PC-3 (cell line): ENCODE data around the gene MBNL1. TPM values are rescaled to one million over a fixed set of nuclear protein-coding genes. Genes with fewer than 3 reads are reported as not detected.
"Not testable (repeated sequence)": the region's sequence is repeated elsewhere in the genome, so short reads cannot be mapped to it uniquely, and the experiment has no call there.

Experiments
- ATAC-seq: fragments of 200-7000 bp; cut with Tn5 transposase; 2 replicates; pipeline ENCODE4 v1.9.1; 2020; ENCODE audit warnings: mild to moderate bottlenecking, moderate library complexity
- BruUV-seq: library from RNA; stranded (reverse); fragments of 400-500 nt; replicated peaks from 2 replicates; lab custom pipeline; 2021; lab: Mats Ljungman, UMichigan
- CTCF ChIA-PET: fragments of 300-600 bp; sonication (Branson Sonifier 250); formaldehyde crosslinking; loops from one replicate; lab custom pipeline; 2022; ENCODE audit warnings: antibody characterized with exemption; lab: Charles Lee
- POLR2A ChIA-PET: fragments of 300-600 bp; sonication (Branson Sonifier 250); formaldehyde crosslinking; loops from one replicate; lab custom pipeline; 2022; ENCODE audit warnings: antibody characterized with exemption; ENCODE audit not compliant: unreplicated experiment; lab: Charles Lee
- DNase-seq: peaks from one replicate; pipeline ENCODE4 v3.0.0-alpha.2; 2015
- H2AFZ ChIP-seq: fragments of 300-600 bp; sonication (generic); 2 replicates; pipeline ENCODE4 v1.6.0; 2016; ENCODE audit warnings: antibody characterized with exemption, low read length
- H3F3A ChIP-seq: fragments of 300-600 bp; sonication (generic); one replicate; pipeline ENCODE4 v1.6.0; 2017; ENCODE audit warnings: antibody characterized with exemption, low read length, control low read depth, mild to moderate bottlenecking; ENCODE audit not compliant: unreplicated experiment
- H3K27ac ChIP-seq: fragments of 300-600 bp; sonication (generic); 2 replicates; pipeline ENCODE4 v1.5.1; 2016; ENCODE audit warnings: mild to moderate bottlenecking, low read length
- H3K27me3 ChIP-seq: fragments of 300-600 bp; sonication (generic); 2 replicates; pipeline ENCODE4 v1.6.1; 2016; ENCODE audit warnings: low read length, mixed read lengths
- H3K36me3 ChIP-seq: fragments of 300-600 bp; sonication (generic); 2 replicates; pipeline ENCODE4 v1.6.1; 2016; ENCODE audit warnings: low read depth, mixed run types, low read length, mixed read lengths
- H3K4me1 ChIP-seq: fragments of 300-600 bp; sonication (generic); 2 replicates; pipeline ENCODE4 v1.5.1; 2016; ENCODE audit warnings: low read length; ENCODE audit not compliant: insufficient read depth
- H3K4me2 ChIP-seq: fragments of 300-600 bp; sonication (generic); 2 replicates; pipeline ENCODE4 v1.6.0; 2016; ENCODE audit warnings: low read length
- H3K4me3 ChIP-seq: fragments of 300-600 bp; sonication (generic); 2 replicates; pipeline ENCODE4 v1.5.1; 2016; ENCODE audit warnings: mild to moderate bottlenecking, low read length, mixed read lengths
- H3K79me2 ChIP-seq: fragments of 300-600 bp; sonication (generic); 2 replicates; pipeline ENCODE4 v1.6.1; 2017; ENCODE audit warnings: low read length, mixed read lengths
- H3K9ac ChIP-seq: fragments of 300-600 bp; sonication (generic); 2 replicates; pipeline ENCODE4 v1.6.0; 2016; ENCODE audit warnings: mild to moderate bottlenecking, low read length
- H3K9me2 ChIP-seq: fragments of 300-600 bp; sonication (generic); replicated peaks from 2 replicates; pipeline ENCODE4 v1.6.1; 2016; ENCODE audit warnings: mixed run types, low read length, mixed read lengths
- H3K9me3 ChIP-seq: fragments of 300-600 bp; sonication (generic); 2 replicates; pipeline ENCODE4 v1.6.1; 2016; ENCODE audit warnings: low read length, mixed read lengths
- H4K20me1 ChIP-seq: fragments of 300-600 bp; sonication (generic); 2 replicates; pipeline ENCODE4 v1.6.1; 2016; ENCODE audit warnings: low read length, mixed read lengths
- CTCF ChIP-seq: fragments of 300-600 bp; sonication (generic); conservative IDR thresholded peaks from 2 replicates; pipeline ENCODE4 v1.5.1; 2017; ENCODE audit warnings: antibody characterized with exemption, low read depth, mild to moderate bottlenecking, low read length
- EZH2 ChIP-seq: fragments of 300-600 bp; sonication (generic); IDR thresholded peaks from one replicate; pipeline ENCODE4 v1.6.1; 2017; ENCODE audit warnings: antibody characterized with exemption, mild to moderate bottlenecking, low read length; ENCODE audit not compliant: unreplicated experiment
- EZH2phosphoT487 ChIP-seq: fragments of 300-600 bp; sonication (generic); IDR thresholded peaks from 2 replicates; pipeline ENCODE4 v1.6.1; 2018; ENCODE audit warnings: mild to moderate bottlenecking, antibody characterized with exemption, low read length, borderline replicate concordance
- intact Hi-C: fragments of 100-400 bp; cut with micrococcal nuclease; formaldehyde crosslinking; loops from 2 replicates; pipeline ENCODE4 v1.9.0; 2023
- total RNA-seq: library from RNA; depleted of rRNA; stranded (reverse); fragments of >200 nt; gene quantifications from 2 replicates; pipeline ENCODE4 v1.2.3, GENCODE V29; 2014

Gene MBNL1
- total RNA-seq, 1 experiment from 2014 or later: 161 TPM

GRCh38 chr3:152335273-152335672, 66.5 kb downstream of the MBNL1 start:
- Histone ChIP-seq H3K36me3 (peaks cover 8% of the 10 kb centered on the region), H3K9me3 (no peaks in the 10 kb centered on the region), H3K4me1 (peaks cover 26% of the 10 kb centered on the region), H3K9ac (no peak overlapping the region), H3K27me3 (no peaks in the 10 kb centered on the region), H3F3A (no peaks in the 10 kb centered on the region), H2AFZ (no peak overlapping the region), H3K27ac (no peak overlapping the region), H3K79me2 (peaks cover 88% of the 10 kb centered on the region), H3K4me2 (no peak overlapping the region), H3K9me2 (no peaks in the 10 kb centered on the region), H3K4me3 (no peak overlapping the region), H4K20me1 (no peaks in the 10 kb centered on the region)
- TF ChIP-seq CTCF: no peak
- no peak for TF ChIP-seq EZH2
- no peak for TF ChIP-seq EZH2phosphoT487
- no peak for ATAC-seq
- no peak for DNase-seq
- ChIA-PET POLR2A (no interaction called here), CTCF (no interaction called here)
- no TSS peak for BruUV-seq
- intact Hi-C loops: no loop called here

- H3K27ac ChIP-seq, H3K4me1 ChIP-seq, H4K20me1 ChIP-seq, DNase-seq, BruUV-seq, H3K9me2 ChIP-seq, H3K9me3 ChIP-seq, H3K9ac ChIP-seq, H3F3A ChIP-seq, intact Hi-C loops, H3K4me3 ChIP-seq, POLR2A ChIA-PET, H3K27me3 ChIP-seq, CTCF ChIA-PET, H2AFZ ChIP-seq, H3K4me2 ChIP-seq, ATAC-seq, H3K36me3 ChIP-seq: not testable (repeated sequence)
- H3K79me2 ChIP-seq: peaks cover 88% of the 10 kb centered on the region
Measured at GRCh38 chr3:152337337-152337736, 68.6 kb downstream of the MBNL1 start.

- H4K20me1 ChIP-seq: no peaks in the 10 kb centered on the region
- H3K4me1 ChIP-seq: no peaks in the 10 kb centered on the region
- peaks cover 8% of the 10 kb centered on the region for H3K36me3 ChIP-seq
- POLR2A ChIA-PET: interaction anchor here (0.6 kb wide), 2 partner anchors 50 to 106 kb away, joined by 5 to 7 read pairs; no protein-coding TSS in a partner anchor
- DNase-seq (no peak), ATAC-seq (no peak)
- H3K9me2 ChIP-seq: no peaks in the 10 kb centered on the region
- H3K27me3 ChIP-seq: no peaks in the 10 kb centered on the region
- TF ChIP-seq EZH2phosphoT487: no peak
- TF ChIP-seq CTCF: no peak
- TF ChIP-seq EZH2: no peak
- H3K79me2 ChIP-seq: peaks cover 86% of the 10 kb centered on the region
- H3K4me3 ChIP-seq: no peak overlapping the region
- H3K4me2 ChIP-seq: no peak overlapping the region
- no TSS peak for BruUV-seq
- H3F3A ChIP-seq: no peaks in the 10 kb centered on the region
- CTCF ChIA-PET: no interaction called here
- H2AFZ ChIP-seq: no peak overlapping the region
- H3K9me3 ChIP-seq: no peaks in the 10 kb centered on the region
- H3K27ac ChIP-seq: no peak overlapping the region
- intact Hi-C loops: no loop called here
- no peak overlapping the region for H3K9ac ChIP-seq
Measured at GRCh38 chr3:152338159-152338720, 69.5 kb downstream of the MBNL1 start.
